ENCODE results near the gene CRYGA. TPM values are rescaled to one million over a fixed set of nuclear protein-coding genes. Genes with fewer than 3 reads are reported as not detected.

CRYGA gene
- polyA plus RNA-seq, 1 donor (not counting 4 experiments of a cell fraction or from before 2014, with no cell fraction given): not detected

DNA sequence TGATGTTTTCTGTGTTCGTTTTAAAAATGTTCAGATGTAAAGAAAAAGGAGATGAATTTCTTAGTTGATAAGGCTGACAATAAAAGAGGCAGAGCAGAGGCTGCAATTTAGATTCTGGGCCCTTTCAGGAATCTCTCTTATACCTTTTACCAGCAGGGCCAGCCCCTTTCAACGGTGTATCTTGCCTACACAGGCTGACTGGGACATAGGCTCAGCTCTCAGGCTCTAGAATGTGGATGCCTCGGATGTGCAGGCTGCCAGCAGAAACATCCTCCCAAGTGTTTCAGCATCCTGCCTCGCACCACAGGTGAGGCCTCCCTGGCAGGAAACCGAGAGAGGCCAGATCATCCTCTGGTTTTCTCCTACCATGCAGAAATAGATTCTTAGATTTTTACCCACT, 23.1 kb upstream of the CRYGA start:
- no peak for DNase-seq (ENCODE audit: low read depth, low spot score)
- no peak overlapping the region for H3K27ac ChIP-seq (ENCODE audit: control insufficient read depth, insufficient read depth, low read length)
- H3K27me3 ChIP-seq (ENCODE audit: control insufficient read depth, extremely low read depth, insufficient read depth, low read length): peaks cover 8% of the 10 kb centered on the region
- FAIRE-seq: no peak
- H3K79me2 ChIP-seq (ENCODE audit: control insufficient read depth, insufficient read depth, low read length): no peaks in the 10 kb centered on the region
- H3K9ac ChIP-seq (ENCODE audit: control insufficient read depth, extremely low read depth, insufficient read depth, low read length): no peak overlapping the region
- H3K9me3 ChIP-seq (ENCODE audit: control insufficient read depth, low read depth, low read length): no peaks in the 10 kb centered on the region
- no peaks in the 10 kb centered on the region for H3K9me1 ChIP-seq (ENCODE audit: control insufficient read depth, extremely low read depth, insufficient read depth, low read length)
- TF ChIP-seq, protein P1, sequence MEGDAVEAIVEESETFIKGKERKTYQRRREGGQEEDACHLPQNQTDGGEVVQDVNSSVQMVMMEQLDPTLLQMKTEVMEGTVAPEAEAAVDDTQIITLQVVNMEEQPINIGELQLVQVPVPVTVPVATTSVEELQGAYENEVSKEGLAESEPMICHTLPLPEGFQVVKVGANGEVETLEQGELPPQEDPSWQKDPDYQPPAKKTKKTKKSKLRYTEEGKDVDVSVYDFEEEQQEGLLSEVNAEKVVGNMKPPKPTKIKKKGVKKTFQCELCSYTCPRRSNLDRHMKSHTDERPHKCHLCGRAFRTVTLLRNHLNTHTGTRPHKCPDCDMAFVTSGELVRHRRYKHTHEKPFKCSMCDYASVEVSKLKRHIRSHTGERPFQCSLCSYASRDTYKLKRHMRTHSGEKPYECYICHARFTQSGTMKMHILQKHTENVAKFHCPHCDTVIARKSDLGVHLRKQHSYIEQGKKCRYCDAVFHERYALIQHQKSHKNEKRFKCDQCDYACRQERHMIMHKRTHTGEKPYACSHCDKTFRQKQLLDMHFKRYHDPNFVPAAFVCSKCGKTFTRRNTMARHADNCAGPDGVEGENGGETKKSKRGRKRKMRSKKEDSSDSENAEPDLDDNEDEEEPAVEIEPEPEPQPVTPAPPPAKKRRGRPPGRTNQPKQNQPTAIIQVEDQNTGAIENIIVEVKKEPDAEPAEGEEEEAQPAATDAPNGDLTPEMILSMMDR (optimal IDR thresholded peaks at IDR 0.05 in 1 of 3, IDR thresholded peaks at IDR 0.05 in 1 of 3, conservative IDR thresholded peaks at IDR 0.05 in 1 of 3; ENCODE audit: extremely low read depth in 1 of 3, insufficient read depth in 2 of 3, low read length in 3 of 3): no peak
- no peak for TF ChIP-seq EZH2 (IDR thresholded peaks at IDR 0.05; ENCODE audit: low read length)
- H3K4me3 ChIP-seq (ENCODE audit: control insufficient read depth in 2 of 3, extremely low read depth in 1 of 3, insufficient read depth in 2 of 3, low read depth in 1 of 3, low read length in 3 of 3): no peak overlapping the region
- H3K4me1 ChIP-seq (ENCODE audit: control insufficient read depth, extremely low read depth, insufficient read depth, low read length): no peaks in the 10 kb centered on the region
- dilution Hi-C loops (cut with MboI; ENCODE audit: extremely low pct_ligation_motif_present, low sequenced_read_pairs): no loop called here
- H2AFZ ChIP-seq (ENCODE audit: control insufficient read depth, low read length): no peak overlapping the region
- no peaks in the 10 kb centered on the region for H3K36me3 ChIP-seq (ENCODE audit: control insufficient read depth in 2 of 2, extremely low read depth in 1 of 2, insufficient read depth in 2 of 2, low read length in 2 of 2)
- no peaks in the 10 kb centered on the region for H4K20me1 ChIP-seq (ENCODE audit: control insufficient read depth, extremely low read depth, insufficient read depth, low read length)
- H3K4me2 ChIP-seq (ENCODE audit: control insufficient read depth, extremely low read depth, insufficient read depth, low read depth, low read length): no peak overlapping the region

DNA sequence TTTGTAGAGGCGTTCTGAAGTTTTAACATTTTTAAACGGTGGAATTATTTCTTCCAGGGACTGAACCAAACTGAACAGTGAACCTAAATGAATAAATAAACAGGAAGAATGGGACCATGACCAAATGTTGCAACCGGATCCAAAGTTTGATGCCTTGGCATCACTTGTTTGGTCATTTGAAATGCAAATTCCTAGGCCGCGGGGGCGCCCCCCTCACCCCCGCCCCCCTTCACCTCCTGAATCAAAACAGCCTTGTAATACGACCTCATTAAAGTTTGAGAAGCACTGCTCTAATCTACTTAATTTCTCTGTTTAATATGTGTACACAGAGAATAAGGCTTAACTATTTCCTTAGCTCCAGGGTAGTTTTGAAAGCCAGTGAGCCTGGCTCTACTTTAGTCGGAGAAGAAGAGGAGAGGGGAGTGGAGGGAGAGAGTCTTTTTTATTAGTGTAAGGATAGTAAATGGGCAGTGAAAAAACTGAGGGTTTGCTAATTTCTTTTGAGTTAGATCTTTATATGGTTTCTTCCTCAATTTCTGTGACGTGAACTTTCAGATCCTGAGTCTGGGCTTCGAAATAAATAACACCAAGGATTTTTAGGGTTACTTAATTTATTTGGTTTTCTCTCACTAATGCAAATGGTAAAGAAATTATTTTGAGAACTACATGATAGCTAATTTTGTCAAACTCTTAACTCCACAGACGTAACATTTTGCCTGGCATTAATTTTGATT, 20.8 kb upstream of the CRYGA start:
- Histone ChIP-seq H4K20me1 (ENCODE audit: control insufficient read depth, extremely low read depth, insufficient read depth, low read length) (no peaks in the 10 kb centered on the region), H3K27ac (ENCODE audit: control insufficient read depth, insufficient read depth, low read length) (no peak overlapping the region), H3K27me3 (ENCODE audit: control insufficient read depth, extremely low read depth, insufficient read depth, low read length) (peaks cover 8% of the 10 kb centered on the region), H3K4me2 (ENCODE audit: control insufficient read depth, extremely low read depth, insufficient read depth, low read depth, low read length) (peak overlapping the region; percentile 12), H3K9ac (ENCODE audit: control insufficient read depth, extremely low read depth, insufficient read depth, low read length) (no peak overlapping the region), H3K4me3 (ENCODE audit: control insufficient read depth in 2 of 3, extremely low read depth in 1 of 3, insufficient read depth in 2 of 3, low read depth in 1 of 3, low read length in 3 of 3) (no peak overlapping the region), H3K9me3 (ENCODE audit: control insufficient read depth, low read depth, low read length) (no peaks in the 10 kb centered on the region), H3K79me2 (ENCODE audit: control insufficient read depth, insufficient read depth, low read length) (no peaks in the 10 kb centered on the region), H2AFZ (ENCODE audit: control insufficient read depth, low read length) (no peak overlapping the region), H3K9me1 (ENCODE audit: control insufficient read depth, extremely low read depth, insufficient read depth, low read length) (no peaks in the 10 kb centered on the region), H3K4me1 (ENCODE audit: control insufficient read depth, extremely low read depth, insufficient read depth, low read length) (no peaks in the 10 kb centered on the region), H3K36me3 (ENCODE audit: control insufficient read depth in 2 of 2, extremely low read depth in 1 of 2, insufficient read depth in 2 of 2, low read length in 2 of 2) (no peaks in the 10 kb centered on the region)
- DNase-seq (ENCODE audit: low read depth, low spot score) (no peak), FAIRE-seq (no peak)
- TF ChIP-seq EZH2 (IDR thresholded peaks at IDR 0.05; ENCODE audit: low read length): no peak
- TF ChIP-seq, protein P1 (optimal IDR thresholded peaks at IDR 0.05 in 1 of 3, IDR thresholded peaks at IDR 0.05 in 1 of 3, conservative IDR thresholded peaks at IDR 0.05 in 1 of 3; ENCODE audit: extremely low read depth in 1 of 3, insufficient read depth in 2 of 3, low read length in 3 of 3): no peak
- dilution Hi-C loops (cut with MboI; ENCODE audit: extremely low pct_ligation_motif_present, low sequenced_read_pairs): no loop called here

Measured in keratinocyte (primary cell).